ENCODE data around the gene ZSCAN12. TPM values are rescaled to one million over a fixed set of nuclear protein-coding genes. Genes with fewer than 3 reads are reported as not detected.

Gene ZSCAN12
- polyA plus RNA-seq, 1 donor (not counting 4 experiments of a cell fraction or from before 2014, with no cell fraction given): 4.0 TPM

DNA sequence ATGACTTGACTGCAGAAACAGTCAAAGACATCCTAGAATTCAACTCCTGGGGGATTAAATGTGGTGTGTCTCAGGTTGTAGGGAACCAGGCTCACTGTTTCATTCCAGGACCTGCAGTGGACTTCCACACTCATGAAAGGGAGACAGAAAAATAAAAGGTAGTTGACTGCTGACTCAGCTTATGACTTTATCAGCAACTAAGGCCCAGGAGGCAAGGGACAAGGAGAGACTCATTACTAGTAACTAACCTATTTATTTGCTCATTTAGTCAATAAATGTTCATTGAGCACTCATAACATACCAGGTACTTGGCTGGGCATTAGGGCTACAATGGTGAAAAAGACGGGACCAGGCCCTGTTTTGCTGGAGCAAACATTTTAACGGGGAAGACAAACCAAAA lies 66.5 kb downstream of the ZSCAN12 start:
- Histone ChIP-seq H3K4me3 (ENCODE audit: control insufficient read depth in 2 of 3, extremely low read depth in 1 of 3, insufficient read depth in 2 of 3, low read depth in 1 of 3, low read length in 3 of 3) (no peak overlapping the region), H3K36me3 (ENCODE audit: control insufficient read depth in 2 of 2, extremely low read depth in 1 of 2, insufficient read depth in 2 of 2, low read length in 2 of 2) (no peaks in the 10 kb centered on the region), H3K4me2 (ENCODE audit: control insufficient read depth, extremely low read depth, insufficient read depth, low read depth, low read length) (no peak overlapping the region), H3K9me1 (ENCODE audit: control insufficient read depth, extremely low read depth, insufficient read depth, low read length) (no peaks in the 10 kb centered on the region), H3K79me2 (ENCODE audit: control insufficient read depth, insufficient read depth, low read length) (no peaks in the 10 kb centered on the region), H2AFZ (ENCODE audit: control insufficient read depth, low read length) (no peak overlapping the region), H3K27me3 (ENCODE audit: control insufficient read depth, extremely low read depth, insufficient read depth, low read length) (no peaks in the 10 kb centered on the region), H4K20me1 (ENCODE audit: control insufficient read depth, extremely low read depth, insufficient read depth, low read length) (no peaks in the 10 kb centered on the region), H3K4me1 (ENCODE audit: control insufficient read depth, extremely low read depth, insufficient read depth, low read length) (peaks cover 13% of the 10 kb centered on the region), H3K27ac (ENCODE audit: control insufficient read depth, insufficient read depth, low read length) (no peak overlapping the region), H3K9ac (ENCODE audit: control insufficient read depth, extremely low read depth, insufficient read depth, low read length) (no peak overlapping the region), H3K9me3 (ENCODE audit: control insufficient read depth, low read depth, low read length) (no peaks in the 10 kb centered on the region)
- DNase-seq (ENCODE audit: low read depth, low spot score) (no peak), FAIRE-seq (no peak)
- dilution Hi-C loops (cut with MboI; ENCODE audit: extremely low pct_ligation_motif_present, low sequenced_read_pairs): no loop called here
- TF ChIP-seq, protein P1, sequence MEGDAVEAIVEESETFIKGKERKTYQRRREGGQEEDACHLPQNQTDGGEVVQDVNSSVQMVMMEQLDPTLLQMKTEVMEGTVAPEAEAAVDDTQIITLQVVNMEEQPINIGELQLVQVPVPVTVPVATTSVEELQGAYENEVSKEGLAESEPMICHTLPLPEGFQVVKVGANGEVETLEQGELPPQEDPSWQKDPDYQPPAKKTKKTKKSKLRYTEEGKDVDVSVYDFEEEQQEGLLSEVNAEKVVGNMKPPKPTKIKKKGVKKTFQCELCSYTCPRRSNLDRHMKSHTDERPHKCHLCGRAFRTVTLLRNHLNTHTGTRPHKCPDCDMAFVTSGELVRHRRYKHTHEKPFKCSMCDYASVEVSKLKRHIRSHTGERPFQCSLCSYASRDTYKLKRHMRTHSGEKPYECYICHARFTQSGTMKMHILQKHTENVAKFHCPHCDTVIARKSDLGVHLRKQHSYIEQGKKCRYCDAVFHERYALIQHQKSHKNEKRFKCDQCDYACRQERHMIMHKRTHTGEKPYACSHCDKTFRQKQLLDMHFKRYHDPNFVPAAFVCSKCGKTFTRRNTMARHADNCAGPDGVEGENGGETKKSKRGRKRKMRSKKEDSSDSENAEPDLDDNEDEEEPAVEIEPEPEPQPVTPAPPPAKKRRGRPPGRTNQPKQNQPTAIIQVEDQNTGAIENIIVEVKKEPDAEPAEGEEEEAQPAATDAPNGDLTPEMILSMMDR (optimal IDR thresholded peaks at IDR 0.05 in 1 of 3, IDR thresholded peaks at IDR 0.05 in 1 of 3, conservative IDR thresholded peaks at IDR 0.05 in 1 of 3; ENCODE audit: extremely low read depth in 1 of 3, insufficient read depth in 2 of 3, low read length in 3 of 3): no peak
- no peak for TF ChIP-seq EZH2 (IDR thresholded peaks at IDR 0.05; ENCODE audit: low read length)

DNA sequence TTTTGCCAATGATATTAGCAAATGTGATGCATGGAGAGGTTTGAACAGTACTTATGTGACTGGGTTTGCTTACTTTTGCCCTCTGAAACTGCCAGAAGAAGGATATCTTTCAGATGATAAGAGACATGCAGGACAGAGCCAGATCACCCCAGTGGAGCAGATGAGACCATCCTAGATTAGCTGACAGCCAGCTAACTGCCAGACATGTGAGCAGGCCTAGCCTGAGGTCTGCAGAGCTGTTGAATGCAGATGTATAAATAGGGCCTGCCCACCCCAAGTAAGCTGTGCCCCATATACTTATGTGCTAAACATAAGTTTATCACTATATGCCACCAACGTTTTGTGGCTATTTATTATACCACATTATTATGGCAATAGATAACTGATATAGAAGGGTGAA lies 69.5 kb downstream of the ZSCAN12 start:
- Histone ChIP-seq H3K4me2 (ENCODE audit: control insufficient read depth, extremely low read depth, insufficient read depth, low read depth, low read length) (no peak overlapping the region), H2AFZ (ENCODE audit: control insufficient read depth, low read length) (no peak overlapping the region), H4K20me1 (ENCODE audit: control insufficient read depth, extremely low read depth, insufficient read depth, low read length) (no peaks in the 10 kb centered on the region), H3K36me3 (ENCODE audit: control insufficient read depth in 2 of 2, extremely low read depth in 1 of 2, insufficient read depth in 2 of 2, low read length in 2 of 2) (peaks cover 3 to 10% of the 10 kb centered on the region in 2 experiments), H3K9me3 (ENCODE audit: control insufficient read depth, low read depth, low read length) (peaks cover 13% of the 10 kb centered on the region), H3K27ac (ENCODE audit: control insufficient read depth, insufficient read depth, low read length) (no peak overlapping the region), H3K9me1 (ENCODE audit: control insufficient read depth, extremely low read depth, insufficient read depth, low read length) (no peaks in the 10 kb centered on the region), H3K9ac (ENCODE audit: control insufficient read depth, extremely low read depth, insufficient read depth, low read length) (no peak overlapping the region), H3K27me3 (ENCODE audit: control insufficient read depth, extremely low read depth, insufficient read depth, low read length) (no peaks in the 10 kb centered on the region), H3K4me3 (ENCODE audit: control insufficient read depth in 2 of 3, extremely low read depth in 1 of 3, insufficient read depth in 2 of 3, low read depth in 1 of 3, low read length in 3 of 3) (no peak overlapping the region), H3K79me2 (ENCODE audit: control insufficient read depth, insufficient read depth, low read length) (no peaks in the 10 kb centered on the region), H3K4me1 (ENCODE audit: control insufficient read depth, extremely low read depth, insufficient read depth, low read length) (no peaks in the 10 kb centered on the region)
- TF ChIP-seq, protein P1 (optimal IDR thresholded peaks at IDR 0.05 in 1 of 3, IDR thresholded peaks at IDR 0.05 in 1 of 3, conservative IDR thresholded peaks at IDR 0.05 in 1 of 3; ENCODE audit: extremely low read depth in 1 of 3, insufficient read depth in 2 of 3, low read length in 3 of 3): no peak
- no peak for TF ChIP-seq EZH2 (IDR thresholded peaks at IDR 0.05; ENCODE audit: low read length)
- no peak for DNase-seq (ENCODE audit: low read depth, low spot score)
- dilution Hi-C loops (cut with MboI; ENCODE audit: extremely low pct_ligation_motif_present, low sequenced_read_pairs): no loop called here
- FAIRE-seq: no peak

Small RNA genes lying within 50 kb of the gene (small RNA-seq; reads per million reads assigned to genes)
- gene RNU2-45P (ENCODE audit: insufficient read length in 3 of 3, low read depth in 3 of 3, low replicate concordance in 1 of 3): 0 reads per million in 3 experiments

Other genes with a start within 250 kb of the ZSCAN12 start
- 8.3 to 15.9 TPM (median 12.0 TPM) in 3 replicates for gene ZSCAN9, start 174.5 kb downstream of the ZSCAN12 start, polyA plus RNA-seq
- 2.6 to 3.5 TPM (median 2.9 TPM) in 3 replicates for gene ZKSCAN4, start 147.5 kb downstream of the ZSCAN12 start, polyA plus RNA-seq
- gene NKAPL, start 140.4 kb downstream of the ZSCAN12 start, polyA plus RNA-seq: 0.25 to 0.35 TPM (median 0.31 TPM) in 3 replicates
- gene ZSCAN26, start 132.6 kb downstream of the ZSCAN12 start, polyA plus RNA-seq: 7.2 to 9.8 TPM (median 7.3 TPM) in 3 replicates
- 2.1 to 3.6 TPM (median 3.1 TPM) in 3 replicates for gene PGBD1, start 118.2 kb downstream of the ZSCAN12 start, polyA plus RNA-seq
- 14.4 to 21.7 TPM (median 15.8 TPM) in 3 replicates for gene ZSCAN31, start 63.6 kb downstream of the ZSCAN12 start, polyA plus RNA-seq
- 2.2 to 3.1 TPM (median 2.9 TPM) in 3 replicates for gene ZKSCAN3, start 49.8 kb downstream of the ZSCAN12 start, polyA plus RNA-seq
- gene ZSCAN23, start 43.7 kb upstream of the ZSCAN12 start, polyA plus RNA-seq: 1.2 to 2.1 TPM (median 1.8 TPM) in 3 replicates
- gene GPX6, start 116.0 kb upstream of the ZSCAN12 start, polyA plus RNA-seq: not detected in 3 replicates
- not detected in 3 replicates for gene GPX5, start 126.1 kb upstream of the ZSCAN12 start, polyA plus RNA-seq

Measured in keratinocyte (primary cell).